ENCODE measurements around the gene SEC61A1.

DNA sequence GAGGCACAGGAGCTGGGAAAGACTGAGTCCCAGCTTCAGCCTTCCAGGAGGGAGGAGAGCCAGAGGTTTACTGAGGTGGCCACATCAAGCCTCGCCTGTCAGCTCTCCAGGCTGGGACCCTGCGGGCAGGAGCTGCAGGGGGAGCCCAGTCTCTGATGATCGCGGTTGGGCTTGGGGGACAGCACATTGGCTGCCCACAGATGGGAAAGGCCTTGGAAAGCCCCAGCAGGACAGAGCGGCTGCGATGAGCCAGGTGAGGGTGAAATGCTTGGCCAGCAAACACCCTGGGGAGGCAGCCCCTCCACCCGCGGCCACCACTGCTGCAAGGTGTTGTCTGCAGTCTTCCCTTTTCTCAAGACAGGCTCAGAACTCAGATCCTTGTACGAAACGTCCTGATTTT, 31.2 kb downstream of the SEC61A1 start:
- TF ChIP-seq, protein P1, sequence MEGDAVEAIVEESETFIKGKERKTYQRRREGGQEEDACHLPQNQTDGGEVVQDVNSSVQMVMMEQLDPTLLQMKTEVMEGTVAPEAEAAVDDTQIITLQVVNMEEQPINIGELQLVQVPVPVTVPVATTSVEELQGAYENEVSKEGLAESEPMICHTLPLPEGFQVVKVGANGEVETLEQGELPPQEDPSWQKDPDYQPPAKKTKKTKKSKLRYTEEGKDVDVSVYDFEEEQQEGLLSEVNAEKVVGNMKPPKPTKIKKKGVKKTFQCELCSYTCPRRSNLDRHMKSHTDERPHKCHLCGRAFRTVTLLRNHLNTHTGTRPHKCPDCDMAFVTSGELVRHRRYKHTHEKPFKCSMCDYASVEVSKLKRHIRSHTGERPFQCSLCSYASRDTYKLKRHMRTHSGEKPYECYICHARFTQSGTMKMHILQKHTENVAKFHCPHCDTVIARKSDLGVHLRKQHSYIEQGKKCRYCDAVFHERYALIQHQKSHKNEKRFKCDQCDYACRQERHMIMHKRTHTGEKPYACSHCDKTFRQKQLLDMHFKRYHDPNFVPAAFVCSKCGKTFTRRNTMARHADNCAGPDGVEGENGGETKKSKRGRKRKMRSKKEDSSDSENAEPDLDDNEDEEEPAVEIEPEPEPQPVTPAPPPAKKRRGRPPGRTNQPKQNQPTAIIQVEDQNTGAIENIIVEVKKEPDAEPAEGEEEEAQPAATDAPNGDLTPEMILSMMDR (tag by site-specific recombination; IDR thresholded peaks at IDR 0.05): no peak
- TF ChIP-seq ZNF548 (tag by site-specific recombination; IDR thresholded peaks at IDR 0.05): no peak
- no peak for TF ChIP-seq ZNF133 (tag by site-specific recombination; IDR thresholded peaks at IDR 0.05)
- no peak for TF ChIP-seq HOXA7 (CRISPR knock-in tag; IDR thresholded peaks at IDR 0.05; ENCODE audit: borderline replicate concordance)
